ENCODE data around the gene LNPK. TPM values are rescaled to one million over a fixed set of nuclear protein-coding genes. Genes with fewer than 3 reads are reported as not detected.

The LNPK gene
- total and polyA plus RNA-seq, 2 experiments from 2014 or later: 5.4 to 8.1 TPM

DNA sequence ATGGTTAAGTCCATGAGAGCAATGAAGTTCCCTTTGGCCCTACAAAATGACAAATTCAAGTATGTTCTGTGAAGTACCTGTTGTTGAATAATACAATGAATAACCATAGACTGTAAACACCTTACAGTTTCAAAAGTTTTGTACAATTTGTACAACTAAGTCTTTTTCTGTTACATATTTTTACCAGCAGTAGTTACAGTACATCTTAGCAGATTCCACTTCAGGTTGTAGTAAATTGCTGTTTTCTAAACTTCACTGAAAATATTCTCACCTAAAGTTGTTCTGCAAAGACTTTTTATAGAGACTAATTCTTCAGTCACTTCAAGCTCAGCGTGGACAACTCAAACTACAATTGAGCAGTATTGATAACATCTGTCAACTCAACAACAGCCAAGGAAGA lies 28.7 kb downstream of the LNPK start:
- no peaks in the 10 kb centered on the region for H3K4me1 ChIP-seq (ENCODE audit: insufficient read depth)
- no peaks in the 10 kb centered on the region for H3K27me3 ChIP-seq (ENCODE audit: insufficient read depth)
- DNase-seq (ENCODE audit: low spot score) (no peak), ATAC-seq (no peak)
- peaks cover 2% of the 10 kb centered on the region for H3K27me3 Mint-ChIP-seq (ENCODE audit: insufficient read depth, low read depth, poor library complexity)
- TF ChIP-seq EZH2phosphoT487 (IDR thresholded peaks at IDR 0.05; ENCODE audit: unreplicated experiment): no peak
- TF ChIP-seq STAT1 (IDR thresholded peaks at IDR 0.05; ENCODE audit: unreplicated experiment): no peak
- TF ChIP-seq JUNB (IDR thresholded peaks at IDR 0.05; ENCODE audit: unreplicated experiment): no peak
- no peak for TF ChIP-seq EZH2 (IDR thresholded peaks at IDR 0.05; ENCODE audit: low read depth, unreplicated experiment)
- TF ChIP-seq ETS1 (IDR thresholded peaks at IDR 0.05): no peak
- no peak for TF ChIP-seq ZNF331 (CRISPR knock-in tag; IDR thresholded peaks at IDR 0.05; ENCODE audit: low read depth)
- TF ChIP-seq ZNF462 (CRISPR knock-in tag; IDR thresholded peaks at IDR 0.05): no peak
- TF ChIP-seq CREB1 (CRISPR knock-in tag; IDR thresholded peaks at IDR 0.05; ENCODE audit: low read depth): no peak
- TF ChIP-seq POLR2AphosphoS5 (IDR thresholded peaks at IDR 0.05; ENCODE audit: low read depth): no peak
- H3K4me3 ChIP-seq: no peak overlapping the region
- H3K9me2 ChIP-seq (ENCODE audit: insufficient read depth): no peaks in the 10 kb centered on the region
- no peak overlapping the region for H3K4me2 ChIP-seq
- H3K79me2 ChIP-seq (replicated peaks; ENCODE audit: insufficient read depth): no peaks in the 10 kb centered on the region
- H3K4me3 Mint-ChIP-seq: no peak overlapping the region
- no peaks in the 10 kb centered on the region for H4K20me1 ChIP-seq (replicated peaks; ENCODE audit: insufficient read depth)
- no peaks in the 10 kb centered on the region for H3K36me3 ChIP-seq (ENCODE audit: insufficient read depth)
- H3K27ac Mint-ChIP-seq: no peak overlapping the region
- no peak overlapping the region for H2AFZ ChIP-seq
- no peaks in the 10 kb centered on the region for H3K9me3 Mint-ChIP-seq
- H3K4me1 Mint-ChIP-seq: no peaks in the 10 kb centered on the region
- peaks cover 9% of the 10 kb centered on the region for H3K36me3 Mint-ChIP-seq (ENCODE audit: low read depth)
- no peak overlapping the region for H3K27ac ChIP-seq (ENCODE audit: low read depth)
- H3F3A ChIP-seq (replicated peaks; ENCODE audit: low read depth): no peaks in the 10 kb centered on the region
